ENCODE measurements around the gene PDE5A. TPM values are rescaled to one million over a fixed set of nuclear protein-coding genes. Genes with fewer than 3 reads are reported as not detected.
A peak's percentile ranks its signal among the peaks of the same experiment; 100 is the strongest.

The PDE5A gene
- total RNA-seq (2014; rRNA removed) (8.1 and 11.5 TPM in 2 replicates), Bru-seq, nascent RNA (percentile 62 among the genes with signal in this experiment), BruChase-seq, experiment 1, labeled RNA remaining after a 6-hour chase (percentile 44 among the genes with signal in this experiment), BruChase-seq, experiment 2, labeled RNA remaining after a 2-hour chase (percentile 54 among the genes with signal in this experiment)
- long read RNA-seq, full-length matches to known transcripts = 3 of 14 reads
- long read RNA-seq, partial matches to known transcripts = 4 of 14 reads
- long read RNA-seq, other reads (novel, unspliced or antisense) = 7 of 14 reads

DNA sequence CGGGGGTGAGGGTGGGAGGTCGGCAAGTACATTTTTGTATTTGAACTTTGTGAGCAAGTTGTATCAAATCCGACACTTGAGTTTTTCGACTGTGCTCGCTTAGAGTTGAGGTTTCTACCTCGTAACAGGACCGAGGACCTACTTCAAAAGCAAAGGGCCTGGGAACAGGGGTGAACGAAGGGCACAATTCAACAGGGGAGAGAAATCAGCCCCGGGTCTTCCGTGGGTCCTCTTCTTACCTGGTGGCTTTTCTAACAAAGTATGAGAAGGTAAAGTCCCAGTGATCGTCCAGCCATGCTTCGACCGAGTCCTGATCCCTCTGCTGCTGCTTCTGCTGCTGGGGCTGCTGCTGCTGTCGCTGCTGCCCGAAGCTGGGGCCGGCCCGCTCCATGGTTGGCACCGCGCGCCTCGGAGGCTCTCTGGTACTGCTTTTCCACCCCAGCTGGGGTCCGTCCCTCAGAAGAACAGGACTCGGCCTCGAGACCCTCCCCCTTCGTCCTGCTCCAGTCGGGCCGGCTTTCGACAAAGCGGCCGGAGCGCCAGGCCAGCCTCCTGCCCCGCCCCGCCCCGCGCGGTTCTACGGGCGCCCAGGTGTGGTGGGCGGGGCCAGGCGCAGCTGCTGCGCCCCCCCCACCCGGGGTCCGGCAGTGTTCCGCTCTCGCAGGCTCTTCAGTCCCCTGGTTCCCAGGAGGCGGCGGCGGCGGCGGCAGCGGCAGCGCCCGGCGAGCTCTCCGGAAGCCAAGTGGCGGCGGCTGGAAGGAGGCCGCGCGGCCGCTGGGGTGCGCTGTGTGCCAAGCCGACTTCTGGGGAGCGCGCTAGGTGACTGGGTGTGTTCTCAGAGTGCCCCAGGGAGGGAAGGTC lies at the start of gene PDE5A:
Gene PDE5A (minus strand): TSS at position 524 of the 861 bp plus-strand sequence. CDS start 133 bp downstream, at position 391.
- peaks cover 24% of the 10 kb centered on the region for H3K4me1 ChIP-seq (ENCODE audit: insufficient read depth, low read length)
- no peaks in the 10 kb centered on the region for H3K27me3 ChIP-seq (ENCODE audit: low read length)
- peak within 1 kb of the TSS; percentile 91 for H3K4me2 ChIP-seq (ENCODE audit: low read length)
- H4K20me1 ChIP-seq (ENCODE audit: low read length) = no peaks in the 10 kb centered on the region
- ATAC-seq = peak; percentile 75
- H3F3A ChIP-seq (ENCODE audit: low read length, unreplicated experiment) = no peaks in the 10 kb centered on the region
- no peaks in the 10 kb centered on the region for H3K36me3 ChIP-seq (ENCODE audit: low read depth, low read length)
- 0 out of 2 replicates have a peak within 1 kb of the TSS, but pooled peaks have one; percentile 18 for H3K27ac ChIP-seq (ENCODE audit: low read length)
- no peaks in the 10 kb centered on the region for H3K9me3 ChIP-seq (ENCODE audit: low read length)
- no peak for TF ChIP-seq EZH2phosphoT487 (IDR thresholded peaks at IDR 0.05; ENCODE audit: borderline replicate concordance, low read length)
- TF ChIP-seq EZH2 (IDR thresholded peaks at IDR 0.05; ENCODE audit: low read length, unreplicated experiment) = no peak
- TF ChIP-seq, protein P1, sequence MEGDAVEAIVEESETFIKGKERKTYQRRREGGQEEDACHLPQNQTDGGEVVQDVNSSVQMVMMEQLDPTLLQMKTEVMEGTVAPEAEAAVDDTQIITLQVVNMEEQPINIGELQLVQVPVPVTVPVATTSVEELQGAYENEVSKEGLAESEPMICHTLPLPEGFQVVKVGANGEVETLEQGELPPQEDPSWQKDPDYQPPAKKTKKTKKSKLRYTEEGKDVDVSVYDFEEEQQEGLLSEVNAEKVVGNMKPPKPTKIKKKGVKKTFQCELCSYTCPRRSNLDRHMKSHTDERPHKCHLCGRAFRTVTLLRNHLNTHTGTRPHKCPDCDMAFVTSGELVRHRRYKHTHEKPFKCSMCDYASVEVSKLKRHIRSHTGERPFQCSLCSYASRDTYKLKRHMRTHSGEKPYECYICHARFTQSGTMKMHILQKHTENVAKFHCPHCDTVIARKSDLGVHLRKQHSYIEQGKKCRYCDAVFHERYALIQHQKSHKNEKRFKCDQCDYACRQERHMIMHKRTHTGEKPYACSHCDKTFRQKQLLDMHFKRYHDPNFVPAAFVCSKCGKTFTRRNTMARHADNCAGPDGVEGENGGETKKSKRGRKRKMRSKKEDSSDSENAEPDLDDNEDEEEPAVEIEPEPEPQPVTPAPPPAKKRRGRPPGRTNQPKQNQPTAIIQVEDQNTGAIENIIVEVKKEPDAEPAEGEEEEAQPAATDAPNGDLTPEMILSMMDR (conservative IDR thresholded peaks at IDR 0.05; ENCODE audit: low read depth, low read length) = peak; percentile 69
- H2AFZ ChIP-seq (ENCODE audit: low read length) = peak within 1 kb of the TSS; percentile 97
- H3K9ac ChIP-seq (ENCODE audit: low read length) = peak within 1 kb of the TSS; percentile 52
- H3K79me2 ChIP-seq (ENCODE audit: low read length) = peaks cover 28% of the 10 kb centered on the region
- POLR2A ChIA-PET (ENCODE audit: unreplicated experiment) = interaction anchor here (0.6 to 0.9 kb wide), 3 partner anchors 107 to 423 kb away, joined by 3 read pairs; no protein-coding TSS in a partner anchor
- TSS peak; percentile 57 for BruUV-seq (replicated peaks)
- H3K9me2 ChIP-seq (replicated peaks; ENCODE audit: low read length) = no peaks in the 10 kb centered on the region
- H3K4me3 ChIP-seq (ENCODE audit: low read length) = peak within 1 kb of the TSS; percentile 98
- CTCF ChIA-PET = interaction anchor here (0.6 to 2.3 kb wide), 5 partner anchors 107 to 429 kb away, joined by 3 to 11 read pairs (median 3); no protein-coding TSS in a partner anchor
- peak; percentile 87 for DNase-seq
- intact Hi-C loops (cut with micrococcal nuclease) = loop anchor here (1.0 to 2.0 kb wide), 5 partner anchors 54 to 422 kb away; no protein-coding TSS in a partner anchor

- POLR2A ChIA-PET (ENCODE audit: unreplicated experiment) = no interaction called here
These were observed 47.5 kb upstream of the PDE5A start for GRCh38 chr4:119676101-119676500.

More at GRCh38 chr4:119676101-119676500, 47.5 kb upstream of the PDE5A start:
- ATAC-seq (no peak), DNase-seq (no peak)
- Histone ChIP-seq H3K79me2 (ENCODE audit: low read length) (no peaks in the 10 kb centered on the region), H3K4me2 (ENCODE audit: low read length) (no peak overlapping the region), H2AFZ (ENCODE audit: low read length) (no peak overlapping the region), H3K27me3 (ENCODE audit: low read length) (no peaks in the 10 kb centered on the region), H3K9me2 (replicated peaks; ENCODE audit: low read length) (no peaks in the 10 kb centered on the region), H3K36me3 (ENCODE audit: low read depth, low read length) (no peaks in the 10 kb centered on the region), H4K20me1 (ENCODE audit: low read length) (no peaks in the 10 kb centered on the region), H3K4me3 (ENCODE audit: low read length) (no peak overlapping the region), H3K4me1 (ENCODE audit: insufficient read depth, low read length) (peaks cover 11% of the 10 kb centered on the region), H3K9ac (ENCODE audit: low read length) (no peak overlapping the region), H3K27ac (ENCODE audit: low read length) (no peak overlapping the region), H3F3A (ENCODE audit: low read length, unreplicated experiment) (no peaks in the 10 kb centered on the region), H3K9me3 (ENCODE audit: low read length) (no peaks in the 10 kb centered on the region)
- intact Hi-C loops (cut with micrococcal nuclease) = no loop called here
- TF ChIP-seq EZH2 (IDR thresholded peaks at IDR 0.05; ENCODE audit: low read length, unreplicated experiment) (no peak), EZH2phosphoT487 (IDR thresholded peaks at IDR 0.05; ENCODE audit: borderline replicate concordance, low read length) (no peak)
- TF ChIP-seq, protein P1 (conservative IDR thresholded peaks at IDR 0.05; ENCODE audit: low read depth, low read length) = no peak
- no TSS peak for BruUV-seq (replicated peaks)
- CTCF ChIA-PET = no interaction called here
